Esophagus squamous epithelium (tissue), 5 donors: ENCODE results near the gene ARL4D. TPM values are rescaled to one million over a fixed set of nuclear protein-coding genes. Genes with fewer than 3 reads are reported as not detected.

ENCODE experiments used
- DNase-seq: peaks from one replicate; lab custom pipeline; 2025; lab: John Stamatoyannopoulos, UW
- H3K27ac ChIP-seq, 4 donors: fragments of 200-600 bp; sonication (generic); one replicate each; pipeline ENCODE4 v1.5.1; 2016 to 2019; ENCODE audit warnings: mild to moderate bottlenecking in 1 of 4
- H3K27me3 ChIP-seq, 4 donors: fragments of 200-600 bp; sonication (generic); 1 replicate in 3 of 4; 2 replicates in 1 of 4; pipeline versions ENCODE4 v1.5.1 to v1.6.0; 2017 to 2021; ENCODE audit warnings: antibody characterized with exemption in 1 of 4
- H3K36me3 ChIP-seq, 3 donors: fragments of 200-600 bp; sonication (generic); one replicate each; pipeline ENCODE4 v1.5.1; 2016 to 2019
- H3K4me1 ChIP-seq, 3 donors: fragments of 200-600 bp; sonication (generic); one replicate each; pipeline ENCODE4 v1.5.1; 2017 to 2019
- H3K4me3 ChIP-seq, 4 donors: fragments of 200-600 bp; sonication (generic); 1 replicate in 3 of 4; 2 replicates in 1 of 4; pipeline ENCODE4 v1.5.1; 2016 to 2019; ENCODE audit warnings: mild to moderate bottlenecking in 2 of 4, moderate library complexity in 1 of 4
- H3K9me3 ChIP-seq, 3 donors: fragments of 200-600 bp; sonication (generic); one replicate each; pipeline ENCODE4 v1.5.1; 2016 to 2019
- CTCF ChIP-seq, 6 experiments: fragments of 450-650 bp in 4 of 6; fragments of 200-600 bp in 2 of 6; sonication (generic) in 2 of 6; IDR thresholded peaks; one replicate each; pipeline ENCODE4 v1.5.1; 2016 to 2019; ENCODE audit warnings: antibody characterized with exemption in 6 of 6, mild to moderate bottlenecking in 4 of 6, moderate library complexity in 4 of 6
- POLR2A ChIP-seq, 4 donors: fragments of 450-650 bp; IDR thresholded peaks; one replicate each; pipeline ENCODE4 v1.6.1; 2017; ENCODE audit warnings: antibody characterized with exemption in 4 of 4, mild to moderate bottlenecking in 4 of 4, moderate library complexity in 3 of 4
- WGBS, 2 donors: methylation state at CpG; one replicate each; pipeline ENCODE4 v1.1.5; 2018; 5-methylcytosine and 5-hydroxymethylcytosine counted together
- intact Hi-C: fragments of 100-400 bp; cut with DNase I; formaldehyde crosslinking; loops from one replicate; pipeline ENCODE4 v1.15.0; 2022
- total RNA-seq, 4 donors: library from RNA; depleted of rRNA; stranded (reverse); fragments of >200 nt; gene quantifications; one replicate each; pipeline ENCODE4 v1.1.0, GENCODE V29; 2016
- donor health status: DM: yes; HTN: yes; CAD: no.

ARL4D gene
- total RNA-seq, 4 donors from 2014 or later = 54.2 to 94.1 (median 61.5) TPM

DNA sequence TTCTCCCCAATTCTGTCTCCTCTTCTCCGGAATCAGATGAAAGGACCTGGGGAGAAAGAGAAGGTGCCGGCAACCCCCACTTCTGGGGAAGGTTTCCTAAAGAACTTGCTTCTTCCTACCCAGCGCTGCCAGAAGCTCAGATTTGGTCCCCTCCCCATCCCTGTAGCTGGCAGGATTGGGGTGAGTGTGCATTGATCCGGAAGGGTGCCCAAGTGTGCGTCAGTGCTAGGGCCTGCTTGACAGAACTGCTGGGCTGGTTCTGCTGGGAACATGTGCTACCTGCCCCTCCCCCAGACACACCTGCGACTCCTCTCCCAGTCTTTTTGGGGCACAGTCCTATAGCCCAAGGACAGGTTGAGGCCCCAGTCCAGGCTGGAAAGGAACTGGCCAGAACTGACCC lies 3.3 kb downstream of the ARL4D start:
- H3K27me3 ChIP-seq = no peaks in the 10 kb centered on the region
- peak overlapping the region; percentile 94 to 98 (median 96) for H3K27ac ChIP-seq
- TF ChIP-seq CTCF (IDR thresholded peaks at IDR 0.05) (no peak), POLR2A (IDR thresholded peaks at IDR 0.05) (no peak)
- WGBS, 2 donors = 37 to 68% methylated on average over 5 to 6 of the region's 6 CpGs
- H3K4me3 ChIP-seq = peak overlapping the region; percentile 76 to 99 (median 97)
- H3K9me3 ChIP-seq = no peaks in the 10 kb centered on the region
- H3K36me3 ChIP-seq = peaks cover 0 to 13% (median 11%) of the 10 kb centered on the region in 3 donors
- DNase-seq = no peak
- H3K4me1 ChIP-seq = peaks cover 15 to 73% (median 31%) of the 10 kb centered on the region in 3 donors
- intact Hi-C loops = no loop called here

DNA sequence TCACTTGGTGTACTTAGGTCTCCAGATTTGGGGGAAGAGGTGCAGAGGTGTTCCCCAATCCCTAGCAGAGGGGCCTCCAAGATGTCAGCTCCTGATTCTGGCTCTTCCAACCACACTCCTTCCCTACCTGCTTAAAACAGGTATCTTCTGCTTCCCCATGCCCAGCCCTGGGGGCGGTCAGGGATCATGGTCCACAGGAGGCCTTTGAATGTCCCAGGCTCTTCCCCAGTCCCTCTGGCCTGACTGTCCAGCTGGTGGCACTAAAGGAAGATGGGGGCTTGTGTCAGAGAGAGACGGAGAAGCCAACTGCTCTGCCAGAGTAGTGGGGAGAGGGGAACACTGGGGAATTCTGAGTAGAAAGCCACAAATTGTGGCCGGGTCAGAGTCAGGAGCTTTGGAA lies 3.8 kb downstream of the ARL4D start:
- Histone ChIP-seq H3K27me3 (no peaks in the 10 kb centered on the region), H3K27ac (peak overlapping the region; percentile 94 to 98 (median 96)), H3K4me1 (peaks cover 16 to 73% (median 31%) of the 10 kb centered on the region in 3 donors), H3K9me3 (no peaks in the 10 kb centered on the region), H3K36me3 (peaks cover 0 to 13% (median 11%) of the 10 kb centered on the region in 3 donors), H3K4me3 (peak overlapping the region in 1 of 4 donors; percentile 99)
- WGBS, 2 donors = 71 to 73% methylated on average over 2 to 3 of the region's 3 CpGs
- TF ChIP-seq CTCF (IDR thresholded peaks at IDR 0.05) (no peak), POLR2A (IDR thresholded peaks at IDR 0.05) (no peak)
- intact Hi-C loops = no loop called here
- no peak for DNase-seq

- Histone ChIP-seq H3K4me3 (no peak overlapping the region), H3K9me3 (no peaks in the 10 kb centered on the region), H3K36me3 (peaks cover 0 to 13% (median 11%) of the 10 kb centered on the region in 3 donors), H3K27me3 (no peaks in the 10 kb centered on the region), H3K27ac (peak overlapping the region; percentile 63 to 98 (median 95)), H3K4me1 (peaks cover 16 to 61% (median 24%) of the 10 kb centered on the region in 3 donors)
- no peak for DNase-seq
- intact Hi-C loops = no loop called here
- TF ChIP-seq POLR2A (IDR thresholded peaks at IDR 0.05) = no peak
- no peak for TF ChIP-seq CTCF (IDR thresholded peaks at IDR 0.05)
- WGBS, 2 donors = 76 to 88% methylated on average over 2 to 5 of the region's 5 CpGs
Observed at GRCh38 chr17:43403846-43404245, 5.1 kb downstream of the ARL4D start.

GRCh38 chr17:43405861-43406260 lies 7.1 kb downstream of the ARL4D start:
- peaks cover 16 to 52% (median 30%) of the 10 kb centered on the region in 3 donors for H3K4me1 ChIP-seq
- H3K4me3 ChIP-seq = no peak overlapping the region
- intact Hi-C loops = no loop called here
- H3K36me3 ChIP-seq = peaks cover 0 to 1% (median 1%) of the 10 kb centered on the region in 3 donors
- H3K27ac ChIP-seq = no peak overlapping the region
- TF ChIP-seq CTCF (IDR thresholded peaks at IDR 0.05) (no peak), POLR2A (IDR thresholded peaks at IDR 0.05) (no peak)
- H3K27me3 ChIP-seq = no peaks in the 10 kb centered on the region
- no peaks in the 10 kb centered on the region for H3K9me3 ChIP-seq
- DNase-seq = no peak

DNA sequence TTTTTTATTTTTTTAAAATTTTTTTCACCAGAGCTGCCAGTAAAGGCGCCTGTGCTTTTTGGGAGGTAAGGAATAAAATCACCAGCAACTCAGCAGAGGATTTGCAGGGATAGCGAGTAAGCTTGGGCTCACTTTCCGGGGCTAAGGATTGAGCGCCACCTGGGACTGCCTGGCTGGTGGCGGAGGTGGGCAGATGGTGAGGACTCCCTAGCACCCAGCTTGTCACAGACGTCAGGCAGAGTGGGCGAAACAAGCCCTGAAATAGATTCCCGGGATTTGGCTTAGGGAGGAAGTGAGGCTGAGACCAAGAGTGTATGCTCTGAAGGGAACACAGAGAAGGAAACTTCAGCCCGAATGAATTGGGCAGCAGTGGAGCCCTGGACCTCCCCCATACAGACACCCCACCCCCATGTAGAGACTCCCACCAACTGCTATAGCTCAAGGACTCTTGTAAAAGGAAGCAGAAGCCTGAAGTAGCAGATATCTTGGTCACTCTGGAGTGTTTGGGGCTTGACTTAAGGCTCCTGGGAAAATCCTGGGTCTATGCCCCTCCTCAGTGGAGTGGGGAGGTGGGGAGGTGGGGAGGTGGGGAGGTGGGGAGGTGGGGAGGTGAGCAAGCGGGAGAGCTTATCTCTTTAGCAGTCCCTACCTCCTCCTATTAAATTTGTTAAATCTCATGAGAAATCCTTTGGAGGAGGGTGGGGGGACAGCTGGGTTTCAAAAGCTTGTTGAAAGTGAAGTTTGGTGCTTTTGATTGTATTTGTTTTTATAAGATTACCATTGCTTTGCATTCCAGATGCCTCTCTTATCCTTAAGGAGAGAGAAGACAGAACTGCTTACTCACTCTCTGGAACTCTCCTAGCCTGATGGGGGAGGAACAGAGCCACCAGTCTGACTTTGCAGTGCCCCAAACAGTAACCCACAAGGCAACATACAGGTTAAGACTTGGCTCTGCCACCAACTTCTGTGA lies 8.2 kb downstream of the ARL4D start:
- intact Hi-C loops = no loop called here
- H3K36me3 ChIP-seq = no peaks in the 10 kb centered on the region

More for the DNA sequence above, 8.2 kb downstream of the ARL4D start:
- Histone ChIP-seq H3K27ac (peak overlapping the region; percentile 14 to 42 (median 28)), H3K27me3 (no peaks in the 10 kb centered on the region), H3K9me3 (no peaks in the 10 kb centered on the region), H3K4me1 (peaks cover 17 to 52% (median 26%) of the 10 kb centered on the region in 3 donors), H3K4me3 (no peak overlapping the region)
- WGBS, 2 donors = 79 to 84% methylated on average over 6 to 10 of the region's 10 CpGs
- no peak for TF ChIP-seq POLR2A (IDR thresholded peaks at IDR 0.05)
- no peak for TF ChIP-seq CTCF (IDR thresholded peaks at IDR 0.05)
- DNase-seq = no peak
